GM12892 (cell line): ENCODE data around the gene HOMEZ.

Source experiments
- POLR2A ChIP-seq: IDR thresholded peaks from 2 replicates; pipeline ENCODE4 v1.6.1; 2011; ENCODE audit warnings: low read depth, low read length, control low read depth
- POLR2AphosphoS5 ChIP-seq: IDR thresholded peaks from 2 replicates; pipeline ENCODE4 v1.6.1; 2011; ENCODE audit warnings: low read depth, low read length, control low read depth

DNA sequence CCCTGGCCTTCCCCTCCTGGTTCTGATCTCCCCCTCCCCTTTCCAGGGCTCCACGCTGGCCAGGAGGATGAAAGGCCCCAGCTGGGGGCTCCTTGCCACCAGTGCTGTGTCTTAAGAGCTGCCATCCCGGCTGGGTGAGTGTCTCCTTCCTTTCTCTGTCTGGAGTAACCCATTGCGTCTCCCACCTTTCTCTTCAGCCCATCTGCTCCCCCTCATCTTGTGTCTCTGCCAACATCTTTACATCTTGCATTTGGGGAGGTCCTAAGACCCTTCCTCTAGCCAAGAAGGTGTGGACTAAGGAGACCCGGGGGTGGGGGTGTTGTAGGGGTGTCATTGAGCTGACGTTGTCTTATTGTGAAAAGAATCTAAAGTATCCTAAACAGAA is 21.2 kb upstream of the HOMEZ start:
- TF ChIP-seq POLR2AphosphoS5 (no peak), POLR2A (no peak)
